ENCODE measurements around the gene SH3RF1.
"Not testable (repeated sequence)": the region's sequence is repeated elsewhere in the genome, so short reads cannot be mapped to it uniquely, and the experiment has no call there.

Gene SH3RF1

GRCh38 chr4:169270810-169271691 lies at the start of gene SH3RF1:
TSS of gene SH3RF1 (minus strand) at chr4:169270956. CDS start at chr4:169269212, 1,744 bp downstream.
- DNase-seq (ENCODE audit: low read depth), result peak; percentile 1

- no peak for DNase-seq (ENCODE audit: low read depth)
Observed at GRCh38 chr4:169315530-169316343, 45.0 kb upstream of the SH3RF1 start.

- DNase-seq (ENCODE audit: low read depth), result no peak
Observed at GRCh38 chr4:169314906-169315305, 44.1 kb upstream of the SH3RF1 start.

GRCh38 chr4:169313732-169314131 lies 43.0 kb upstream of the SH3RF1 start:
- DNase-seq (ENCODE audit: low read depth), result no peak

- DNase-seq (ENCODE audit: low read depth), result no peak
Observed at GRCh38 chr4:169312690-169313422, 42.1 kb upstream of the SH3RF1 start.

- DNase-seq (ENCODE audit: low read depth), result no peak
Observed at GRCh38 chr4:169311643-169312365, 41.0 kb upstream of the SH3RF1 start.

GRCh38 chr4:169309326-169309967 lies 38.7 kb upstream of the SH3RF1 start:
- DNase-seq (ENCODE audit: low read depth), result no peak

GRCh38 chr4:169307576-169307975 lies 36.8 kb upstream of the SH3RF1 start:
- no peak for DNase-seq (ENCODE audit: low read depth)

GRCh38 chr4:169305651-169306050 lies 34.9 kb upstream of the SH3RF1 start:
- DNase-seq (ENCODE audit: low read depth), result no peak

GRCh38 chr4:169305173-169305572 lies 34.4 kb upstream of the SH3RF1 start:
- DNase-seq (ENCODE audit: low read depth), result no peak

GRCh38 chr4:169295822-169296221 lies 25.1 kb upstream of the SH3RF1 start:
- DNase-seq (ENCODE audit: low read depth), result no peak

GRCh38 chr4:169293343-169294176 lies 22.8 kb upstream of the SH3RF1 start:
- DNase-seq (ENCODE audit: low read depth), result no peak

- not testable (repeated sequence) for DNase-seq (ENCODE audit: low read depth)
Observed at GRCh38 chr4:169287983-169288382, 17.2 kb upstream of the SH3RF1 start.

GRCh38 chr4:169286562-169287301 lies 16.0 kb upstream of the SH3RF1 start:
- no peak for DNase-seq (ENCODE audit: low read depth)

GRCh38 chr4:169283114-169283509 lies 12.4 kb upstream of the SH3RF1 start:
- DNase-seq (ENCODE audit: low read depth), result no peak

GRCh38 chr4:169282429-169283113 lies 11.8 kb upstream of the SH3RF1 start:
- DNase-seq (ENCODE audit: low read depth), result no peak

GRCh38 chr4:169279108-169279507 lies 8.4 kb upstream of the SH3RF1 start:
- DNase-seq (ENCODE audit: low read depth), result no peak

- no peak for DNase-seq (ENCODE audit: low read depth)
Observed at GRCh38 chr4:169278624-169279023, 7.9 kb upstream of the SH3RF1 start.

GRCh38 chr4:169277838-169278237 lies 7.1 kb upstream of the SH3RF1 start:
- DNase-seq (ENCODE audit: low read depth), result not testable (repeated sequence)

All from activated T-cell treated with anti-CD3 and anti-CD28 coated beads for 24 hours (primary cell).